Stimulated activated CD8-positive, alpha-beta memory T cell treated with anti-CD3 and anti-CD28 coated beads, Interleukin-7, amount 100 ng/mL, for 4 hours (primary cell): ENCODE results near the gene RALGPS2.

Experiments used
- DNase-seq, 2 donors: peaks; one replicate each; pipeline ENCODE4 v3.0.0-alpha.2; 2020; ENCODE audit warnings: low read depth in 2 of 2

The RALGPS2 gene, protein sequence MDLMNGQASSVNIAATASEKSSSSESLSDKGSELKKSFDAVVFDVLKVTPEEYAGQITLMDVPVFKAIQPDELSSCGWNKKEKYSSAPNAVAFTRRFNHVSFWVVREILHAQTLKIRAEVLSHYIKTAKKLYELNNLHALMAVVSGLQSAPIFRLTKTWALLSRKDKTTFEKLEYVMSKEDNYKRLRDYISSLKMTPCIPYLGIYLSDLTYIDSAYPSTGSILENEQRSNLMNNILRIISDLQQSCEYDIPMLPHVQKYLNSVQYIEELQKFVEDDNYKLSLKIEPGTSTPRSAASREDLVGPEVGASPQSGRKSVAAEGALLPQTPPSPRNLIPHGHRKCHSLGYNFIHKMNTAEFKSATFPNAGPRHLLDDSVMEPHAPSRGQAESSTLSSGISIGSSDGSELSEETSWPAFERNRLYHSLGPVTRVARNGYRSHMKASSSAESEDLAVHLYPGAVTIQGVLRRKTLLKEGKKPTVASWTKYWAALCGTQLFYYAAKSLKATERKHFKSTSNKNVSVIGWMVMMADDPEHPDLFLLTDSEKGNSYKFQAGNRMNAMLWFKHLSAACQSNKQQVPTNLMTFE

DNA sequence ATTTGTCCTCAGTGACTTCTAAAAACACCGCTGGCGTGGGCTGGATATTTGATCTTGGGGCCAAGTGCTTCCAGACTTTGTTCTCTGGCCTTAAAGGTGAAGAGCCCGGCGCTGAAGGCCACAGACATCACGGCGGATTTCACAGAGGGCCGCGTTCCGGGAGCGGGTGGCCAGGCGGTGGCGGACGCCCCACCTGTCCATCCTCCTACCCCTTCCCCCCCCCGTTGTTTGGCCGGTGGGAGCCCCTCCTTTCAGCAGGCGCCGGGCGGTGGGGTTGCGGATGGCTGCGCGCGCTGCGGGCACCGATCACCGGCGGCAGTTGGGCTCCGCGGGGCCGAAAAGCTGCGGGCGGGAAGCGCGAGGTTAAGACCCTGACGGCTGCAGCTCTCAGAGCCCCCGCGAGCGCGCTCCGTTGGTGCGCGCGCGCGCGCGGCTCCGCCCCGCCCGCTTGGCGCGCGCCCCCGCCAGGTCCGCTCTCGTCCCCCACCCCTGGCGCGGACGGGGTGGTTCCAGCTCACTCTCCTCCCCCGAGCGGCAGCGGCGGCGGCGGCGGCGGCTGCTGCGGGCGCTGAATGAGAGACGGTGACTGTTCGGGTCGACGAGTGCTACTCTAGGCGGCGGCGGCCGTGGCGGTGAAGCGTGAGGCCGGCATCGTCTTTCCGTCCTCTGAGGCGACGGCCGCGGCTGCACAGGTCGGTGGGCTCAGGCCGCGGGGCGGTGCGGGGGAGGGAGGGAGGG is at the start of gene RALGPS2:
TSS of gene RALGPS2 (plus strand) at position 517 of the 738 bp plus-strand sequence. CDS start 51,521 bp downstream, outside the sequence.
- DNase-seq = peak; percentile 25 to 66

DNA sequence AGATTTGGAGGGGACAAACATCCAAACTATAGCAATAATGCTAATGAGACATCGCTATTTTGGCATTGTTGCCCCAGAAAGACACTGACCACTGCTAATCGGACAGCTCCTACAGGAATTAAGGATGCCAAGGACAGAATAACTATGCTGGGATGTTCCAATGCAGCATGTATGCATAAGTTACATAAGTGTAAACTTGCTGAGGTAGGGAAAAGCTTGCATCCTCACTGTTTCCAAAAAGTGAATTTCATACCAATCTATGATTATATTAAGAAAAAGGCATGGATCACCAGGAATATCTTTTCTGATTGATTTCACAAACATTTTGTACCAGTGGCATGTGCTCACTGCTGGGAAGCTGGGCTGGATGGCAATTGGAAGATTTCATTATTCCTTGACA is 45.8 kb upstream of the RALGPS2 start:
- no peak for DNase-seq

DNA sequence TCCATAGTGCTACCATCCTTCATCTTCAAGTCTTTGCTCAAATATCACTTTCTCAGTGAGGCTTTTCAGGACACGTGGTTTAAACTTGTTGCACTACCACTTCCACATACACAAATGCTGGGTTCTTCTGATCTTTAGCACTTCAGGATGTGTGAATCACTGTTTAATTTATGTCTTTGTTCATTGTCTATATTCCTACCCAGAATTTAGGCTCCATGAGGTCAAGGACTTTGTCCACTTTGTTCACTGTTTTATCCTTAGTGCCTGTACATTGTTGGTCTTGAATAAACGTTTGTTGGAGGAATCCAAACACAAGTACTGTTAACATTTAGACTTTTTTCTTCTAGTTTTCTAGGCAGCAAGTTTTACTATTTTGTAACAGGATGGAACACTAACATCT is 42.6 kb upstream of the RALGPS2 start:
- DNase-seq = no peak

DNA sequence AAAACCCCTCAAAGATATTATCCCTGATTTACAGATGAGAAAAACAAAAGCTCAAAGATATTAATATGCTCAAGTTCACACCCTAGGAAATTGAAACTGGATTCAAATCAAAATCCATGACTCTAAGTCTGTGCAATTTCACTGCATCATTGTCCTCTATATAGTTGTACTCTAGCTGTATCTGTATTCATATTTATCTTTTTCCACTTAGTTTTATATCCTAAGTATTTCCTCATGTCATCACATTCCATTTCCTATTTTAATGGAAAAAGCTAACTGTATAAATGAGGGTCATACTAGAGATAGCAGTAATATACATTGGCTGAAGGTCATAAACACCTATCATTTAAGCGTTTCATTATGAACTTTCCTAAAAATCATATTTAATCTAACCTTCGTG is 42.2 kb upstream of the RALGPS2 start:
- DNase-seq = no peak

DNA sequence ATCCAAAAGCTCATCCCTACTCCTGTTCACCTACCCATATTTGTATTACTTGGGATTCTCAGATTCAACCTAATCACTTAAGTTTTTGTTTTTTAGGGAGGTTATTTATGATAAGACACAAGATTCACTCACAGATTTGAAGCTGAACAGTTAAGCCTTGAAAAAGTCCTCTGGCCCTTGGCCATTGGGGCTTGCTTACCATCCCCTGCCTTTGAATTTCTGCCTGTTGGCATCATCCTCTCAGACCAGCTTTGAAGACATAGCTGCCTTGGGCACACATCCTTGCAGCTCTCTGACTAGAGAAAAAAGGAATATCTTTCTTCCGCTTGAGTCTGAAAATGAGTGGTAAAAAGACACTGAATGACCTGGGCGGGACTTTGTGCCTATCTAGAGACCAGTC is 41.8 kb upstream of the RALGPS2 start:
- no peak for DNase-seq

DNA sequence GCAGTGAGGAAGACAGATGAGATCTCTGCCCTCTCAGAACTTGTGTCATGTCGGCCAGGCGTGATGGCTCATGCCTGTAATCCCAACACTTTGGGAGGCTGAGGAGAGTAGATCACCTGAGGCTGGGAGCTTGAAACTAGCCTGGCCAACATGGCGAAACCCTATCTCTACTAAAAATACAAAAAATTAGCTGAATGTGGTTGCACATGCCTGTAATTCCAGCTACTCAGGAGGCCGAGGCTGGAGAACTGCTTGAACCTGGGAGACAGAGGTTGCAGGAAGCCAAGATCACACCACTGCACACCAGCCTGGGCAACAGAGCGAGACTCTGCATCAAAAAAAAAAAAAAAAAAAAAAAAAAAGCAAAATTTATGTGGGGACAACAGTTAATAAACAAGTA is 40.9 kb upstream of the RALGPS2 start:
- DNase-seq = no peak

DNA sequence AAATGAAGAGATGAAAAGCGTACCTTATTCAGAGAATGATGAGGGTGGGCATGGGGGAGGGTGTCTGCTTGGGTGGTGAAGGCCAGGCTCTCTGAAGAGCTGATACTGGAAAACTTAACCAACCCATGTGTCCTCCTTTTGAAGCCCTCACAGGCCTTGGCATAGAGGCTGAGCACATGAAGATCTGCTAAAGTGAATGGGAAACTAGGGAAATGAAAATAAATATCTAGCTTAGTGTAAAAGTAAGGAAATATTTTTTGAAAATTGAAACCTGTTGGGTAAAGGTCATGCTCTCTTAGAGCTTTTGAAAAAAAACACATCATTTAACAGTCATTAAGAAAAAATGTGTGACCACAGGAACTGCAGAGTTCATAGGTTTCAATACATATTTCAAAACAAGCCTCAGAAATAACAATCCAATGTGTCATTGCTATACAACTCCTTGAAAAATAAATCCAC is 40.5 kb upstream of the RALGPS2 start:
- DNase-seq = no peak

DNA sequence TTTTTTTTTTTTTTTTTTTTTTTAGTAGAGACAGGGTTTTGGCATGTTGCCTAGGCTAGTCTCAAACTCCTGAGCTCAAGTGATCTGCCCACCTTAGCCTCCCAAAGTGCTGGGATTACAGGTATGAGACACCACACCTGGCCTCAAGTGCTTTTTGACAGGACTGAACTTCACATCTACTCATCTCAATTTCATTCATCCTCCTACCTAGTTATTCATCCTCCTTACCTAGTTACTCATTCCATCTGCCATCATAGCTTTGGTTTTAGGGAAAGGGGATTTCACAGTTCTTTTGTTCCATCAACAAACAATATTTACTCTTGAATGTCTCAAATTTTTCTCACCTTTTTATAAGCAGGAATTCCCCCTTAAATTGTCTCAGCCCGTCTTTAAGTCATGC is 38.6 kb upstream of the RALGPS2 start:
- no peak for DNase-seq

DNA sequence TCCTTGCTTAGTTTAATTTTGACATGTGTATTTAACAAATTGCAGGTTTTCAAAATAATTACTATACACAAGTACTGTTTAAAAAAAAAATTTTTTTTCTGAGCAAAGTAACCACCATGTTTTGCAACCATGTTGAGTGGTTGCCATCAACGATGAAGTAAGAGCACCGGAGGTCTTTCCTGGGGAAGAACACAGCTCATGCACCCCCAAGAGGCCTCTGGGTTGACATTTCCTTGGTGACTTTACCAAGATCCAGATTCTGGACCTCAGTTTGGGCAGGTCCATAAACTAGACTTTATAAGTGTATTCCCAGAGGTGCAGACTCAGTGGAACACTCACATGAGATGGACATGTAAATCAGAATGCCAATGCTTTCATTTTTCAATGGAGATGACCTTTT is 36.8 kb upstream of the RALGPS2 start:
- DNase-seq = no peak

DNA sequence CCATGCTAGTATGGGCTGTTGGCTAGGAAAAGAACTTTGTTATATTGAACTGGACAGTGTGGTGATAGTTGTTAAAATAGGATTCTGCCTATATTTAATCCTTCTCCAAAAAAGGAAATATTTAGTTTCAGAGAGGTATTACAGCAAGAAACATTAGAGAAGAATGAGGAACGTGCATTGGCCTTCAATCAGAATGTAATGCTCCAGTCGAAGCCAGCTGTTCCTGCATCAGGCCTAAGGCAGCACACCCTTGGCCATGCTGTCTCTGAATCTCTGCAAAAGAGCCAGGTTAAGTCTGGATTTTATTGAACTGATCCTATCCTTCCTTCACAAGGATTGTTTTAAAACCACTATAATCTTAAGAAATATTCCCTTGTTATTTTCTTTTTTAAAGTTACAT is 35.3 kb upstream of the RALGPS2 start:
- DNase-seq = no peak

DNA sequence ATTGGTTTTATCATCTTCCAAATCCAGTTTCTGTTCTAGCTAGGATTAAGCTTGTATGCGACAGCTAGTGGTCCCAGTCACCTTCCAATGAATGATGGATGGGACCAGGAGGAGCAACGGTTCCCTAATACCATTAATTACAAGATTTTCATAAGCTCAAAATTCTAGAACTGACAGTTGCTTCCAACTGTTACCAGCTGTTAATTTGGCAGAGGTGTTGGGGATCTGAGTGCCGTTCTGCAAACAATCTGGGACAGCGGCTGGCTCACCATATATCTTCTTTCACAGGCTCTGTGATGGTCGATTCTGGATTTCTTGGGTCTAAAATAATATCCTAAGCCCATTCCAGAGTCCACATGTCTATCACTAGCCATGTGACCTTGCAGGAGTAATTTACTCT is 34.5 kb upstream of the RALGPS2 start:
- DNase-seq = no peak

DNA sequence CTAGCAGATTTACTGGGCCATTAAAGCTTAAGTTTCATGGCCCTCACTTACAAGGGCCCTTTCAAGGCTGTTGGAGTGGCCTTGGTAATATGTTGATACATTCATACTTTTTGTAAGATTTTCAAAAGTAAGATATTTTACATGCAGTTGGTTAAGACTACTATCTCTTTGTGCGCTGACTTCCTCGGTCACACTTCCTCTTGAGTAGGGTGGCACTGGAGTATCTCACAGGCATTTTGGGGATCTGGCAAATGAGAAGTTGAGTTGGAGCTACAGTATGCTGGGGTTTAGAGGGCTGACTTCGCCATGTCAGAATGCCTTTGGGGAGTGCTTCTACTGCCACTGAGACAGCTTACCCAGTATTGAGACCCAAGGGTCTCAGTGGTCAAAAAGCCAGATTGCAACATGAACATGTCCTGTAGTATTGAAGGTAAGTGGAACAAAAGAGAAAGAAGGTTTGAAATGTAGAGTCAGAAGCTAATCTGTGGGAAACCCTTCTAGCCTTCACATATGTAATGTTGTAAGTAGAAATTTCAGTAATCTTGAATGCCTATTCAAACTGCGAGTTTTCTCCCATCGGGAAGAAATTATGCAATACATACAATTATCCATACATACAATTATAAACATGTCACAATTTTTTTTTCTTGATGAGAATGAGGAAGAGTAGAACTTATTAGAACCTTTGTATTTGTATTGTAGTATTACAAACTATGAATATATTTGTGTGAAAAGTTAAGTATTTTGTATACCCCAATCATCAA is 32.3 kb upstream of the RALGPS2 start:
- no peak for DNase-seq

DNA sequence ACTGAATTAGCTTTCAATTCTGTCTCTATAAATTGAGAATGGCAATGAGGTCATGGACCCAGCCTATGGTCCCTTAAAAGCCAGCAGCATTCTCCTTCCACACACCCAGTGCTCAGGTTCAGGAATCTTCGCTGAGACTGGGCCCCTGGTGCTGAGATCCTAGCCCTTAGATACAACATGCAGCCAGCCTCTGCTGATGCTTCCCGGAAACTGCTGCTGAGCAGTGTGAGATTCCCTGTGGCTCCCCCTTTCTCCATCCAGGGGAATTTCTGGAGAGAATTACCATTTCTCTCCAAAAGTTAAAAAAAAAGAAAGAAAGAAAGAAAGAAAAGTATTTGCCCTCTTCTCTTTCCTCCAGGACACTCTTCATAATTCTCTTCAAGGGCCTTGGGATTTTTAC is 31.7 kb upstream of the RALGPS2 start:
- DNase-seq = no peak

DNA sequence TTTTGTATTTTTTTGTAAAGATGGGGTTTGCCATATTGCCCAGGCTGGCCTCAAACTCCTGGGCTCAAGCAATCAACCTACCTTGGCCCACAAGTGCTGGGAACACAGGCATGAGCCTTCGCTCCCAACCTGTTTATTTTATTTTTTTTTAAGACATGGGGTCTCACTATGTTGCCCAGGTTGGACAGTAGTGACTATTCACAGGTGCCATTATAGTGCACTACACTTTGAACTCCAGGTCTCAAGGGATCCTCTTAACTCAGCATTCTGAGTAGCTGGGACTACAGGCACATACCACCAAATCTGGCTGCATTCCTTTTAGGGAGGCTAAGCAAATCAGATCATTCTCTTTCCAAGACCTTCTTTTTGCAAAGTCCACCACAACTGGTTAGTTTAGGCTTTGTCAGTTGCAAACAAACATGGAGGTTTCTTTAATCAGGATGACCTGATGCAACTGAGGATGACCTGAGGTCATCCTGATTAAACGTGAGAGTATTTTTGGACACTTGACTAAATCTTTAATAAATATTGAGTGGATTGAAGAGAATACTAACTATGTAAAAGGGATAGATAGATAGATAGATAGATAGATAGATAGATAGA is 30.0 kb upstream of the RALGPS2 start:
- no peak for DNase-seq

DNA sequence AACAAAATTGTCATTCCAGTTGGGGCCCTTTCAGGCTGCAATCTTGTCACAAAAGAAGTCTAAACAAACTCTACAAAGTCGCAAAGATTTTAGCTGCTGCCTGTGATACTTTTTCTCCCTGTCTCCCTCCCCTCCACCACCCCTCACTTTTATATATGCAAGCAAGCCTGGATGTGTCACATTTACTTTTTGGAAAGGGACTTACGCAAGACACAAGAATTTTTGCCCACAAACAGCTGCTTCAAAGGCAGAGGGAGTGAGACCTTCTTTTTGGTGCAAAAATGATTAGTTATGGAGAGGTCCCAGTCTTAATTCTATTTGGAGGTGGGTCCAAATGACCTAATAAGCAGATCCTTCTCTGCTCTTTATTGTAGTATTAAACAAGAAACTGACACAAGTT is 22.9 kb upstream of the RALGPS2 start:
- DNase-seq = no peak

DNA sequence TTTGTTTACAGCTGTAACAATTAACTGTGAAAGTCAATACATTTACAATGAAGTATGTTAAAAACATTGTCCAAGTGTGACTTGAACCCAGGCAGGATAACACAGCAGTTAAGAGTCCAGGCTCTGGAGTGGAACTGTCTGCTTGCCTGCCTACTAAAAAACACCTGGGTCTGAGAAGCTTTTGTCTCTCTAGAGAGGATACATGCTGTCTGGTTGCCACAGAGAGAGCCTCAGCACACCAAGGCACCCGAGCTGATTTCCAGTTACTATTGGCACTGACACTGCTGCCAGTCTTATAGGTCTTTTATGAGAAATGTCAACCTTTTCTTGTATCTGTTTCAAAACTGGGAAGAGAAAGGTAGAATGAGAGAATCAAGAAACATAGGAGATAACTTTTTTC is 20.2 kb upstream of the RALGPS2 start:
- DNase-seq = no peak

DNA sequence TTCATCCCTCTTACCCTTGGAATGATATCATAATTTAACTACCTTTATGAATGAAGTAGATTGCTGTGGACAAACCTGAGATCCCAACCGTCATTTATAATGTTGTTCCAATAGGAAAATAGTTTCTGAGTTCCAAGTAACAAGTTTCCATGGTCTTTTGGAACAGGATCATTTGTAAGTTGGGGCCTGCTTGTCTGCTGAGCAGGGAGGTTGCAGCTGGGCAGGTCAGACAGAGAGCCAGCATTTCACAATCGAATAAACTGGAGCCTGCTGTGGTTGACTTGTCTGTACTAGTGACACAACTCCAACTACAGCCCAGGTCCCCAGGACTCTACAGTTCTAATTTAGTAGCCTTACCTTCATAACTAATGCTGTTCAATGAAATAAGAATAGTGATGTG is 18.6 kb upstream of the RALGPS2 start:
- DNase-seq = no peak

DNA sequence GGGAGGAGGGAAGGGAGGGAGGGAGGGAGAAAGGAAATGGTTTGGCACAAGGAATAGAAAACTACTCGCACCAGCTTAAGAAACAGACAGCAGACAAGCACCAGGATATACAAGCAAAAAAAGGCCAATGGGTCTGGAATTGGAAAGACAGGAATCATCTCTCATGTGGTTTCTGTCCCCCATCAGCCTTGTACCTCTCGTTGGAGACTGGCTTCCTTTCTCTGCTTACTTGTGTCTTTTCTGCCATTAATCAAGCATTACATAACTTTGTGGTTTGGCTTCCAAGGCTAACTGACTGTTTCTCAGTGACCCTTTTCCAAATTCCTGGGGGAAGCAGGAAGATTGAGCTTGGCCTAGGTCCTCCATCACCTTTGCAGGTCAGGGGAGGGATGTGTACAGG is 11.8 kb upstream of the RALGPS2 start:
- DNase-seq = no peak

DNA sequence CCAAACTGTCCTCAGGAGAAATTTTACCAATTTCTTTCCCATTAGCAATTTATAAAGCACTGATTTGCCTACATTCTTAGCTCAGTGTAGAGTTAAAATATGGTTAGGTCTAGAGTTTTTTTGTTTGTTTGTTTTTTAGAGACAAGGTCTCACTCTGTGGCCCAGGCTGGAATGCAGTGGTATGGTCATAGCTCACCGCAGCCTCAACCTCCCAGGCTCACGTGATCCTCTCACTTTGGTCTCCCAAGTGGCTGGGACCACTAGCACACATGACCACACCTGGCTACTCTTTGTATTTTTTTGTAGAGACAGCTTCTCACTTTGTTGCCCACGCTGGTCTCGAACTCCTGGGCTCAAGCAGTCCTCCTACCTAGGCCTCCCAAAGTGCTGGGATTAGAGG is 10.6 kb upstream of the RALGPS2 start:
- no peak for DNase-seq

DNA sequence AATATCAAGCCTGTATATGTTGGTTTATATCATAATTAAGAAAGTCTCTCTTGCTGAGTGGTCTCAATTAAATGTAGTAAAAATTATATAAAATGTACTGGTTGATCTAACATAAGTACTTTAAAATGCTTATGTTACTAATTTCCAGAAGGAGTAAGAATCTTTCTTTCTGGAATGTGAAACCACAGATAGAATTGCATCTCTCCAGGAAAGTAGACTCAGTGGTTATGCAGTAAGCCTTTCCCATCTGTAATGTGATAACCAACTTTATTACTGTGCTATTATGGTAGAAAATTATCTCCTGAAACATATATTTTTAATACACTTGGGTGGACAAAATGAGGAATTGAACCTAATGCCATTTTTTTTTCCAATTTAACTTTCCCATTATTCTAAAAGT is 8.9 kb upstream of the RALGPS2 start:
- no peak for DNase-seq

DNA sequence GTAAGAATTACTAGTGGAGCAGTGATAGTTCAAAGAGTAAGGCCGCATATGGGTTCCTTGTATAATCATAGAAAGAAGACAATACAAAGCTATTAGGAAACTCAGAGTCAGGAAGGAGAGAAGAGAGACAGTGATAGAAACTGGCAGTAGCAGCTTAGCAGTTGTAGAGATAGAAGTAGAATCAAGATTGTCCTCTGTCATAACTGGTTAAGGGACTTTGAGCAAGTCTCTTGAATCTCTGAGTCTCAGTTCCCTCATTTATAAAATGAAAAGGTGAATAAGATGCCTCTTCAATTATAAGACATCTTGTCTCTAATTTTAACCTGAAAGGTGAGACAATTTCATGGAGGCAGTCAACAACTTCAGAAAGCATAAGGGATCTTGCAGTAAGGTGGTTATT is 6.5 kb upstream of the RALGPS2 start:
- no peak for DNase-seq

DNA sequence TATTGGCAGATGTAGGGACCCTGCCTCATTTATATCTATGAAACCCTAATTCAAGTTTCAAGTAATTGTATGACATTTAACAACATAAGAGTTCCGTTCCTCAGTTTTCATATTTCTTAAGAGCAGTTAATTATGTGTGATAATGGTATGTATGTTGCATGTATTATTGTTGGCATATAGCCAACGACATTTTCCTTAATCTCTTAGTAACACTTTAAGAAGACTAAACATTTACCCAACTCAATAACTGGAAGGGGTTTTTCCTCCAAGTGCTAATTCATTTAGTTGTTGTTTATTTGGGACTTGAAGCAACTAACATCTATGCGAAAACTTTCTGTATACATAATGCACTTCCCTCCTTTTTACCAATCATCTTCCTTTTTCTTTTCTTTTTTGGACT is 1.5 kb upstream of the RALGPS2 start:
- no peak for DNase-seq
